Large intestine (tissue), 3 donors: Measurements from ENCODE around the gene SORCS2. TPM values are rescaled to one million over a fixed set of nuclear protein-coding genes. Genes with fewer than 3 reads are reported as not detected.

Experiments
- DNase-seq, 2 donors: peaks; one replicate each; pipeline versions ENCODE4 v3.0.0 to v3.0.0-alpha.2; 2013
- H3K27ac ChIP-seq: one replicate; pipeline ENCODE4 v1.5.1; 2013; ENCODE audit warnings: low read length
- H3K27me3 ChIP-seq: 2 replicates; pipeline ENCODE4 v1.6.1; 2013; ENCODE audit warnings: low read length; ENCODE audit not compliant: control insufficient read depth, insufficient read depth
- H3K36me3 ChIP-seq: 2 replicates; pipeline ENCODE4 v1.6.1; 2013; ENCODE audit warnings: low read length; ENCODE audit not compliant: control insufficient read depth, insufficient read depth
- H3K4me1 ChIP-seq: one replicate; pipeline ENCODE4 v1.6.1; 2013; ENCODE audit warnings: low read length; ENCODE audit not compliant: control insufficient read depth, insufficient read depth
- H3K4me3 ChIP-seq: one replicate; pipeline ENCODE4 v1.5.1; 2013; ENCODE audit warnings: low read length
- H3K9me3 ChIP-seq: one replicate; pipeline ENCODE4 v1.6.1; 2013; ENCODE audit warnings: mild to moderate bottlenecking, low read depth, low read length, moderate library complexity; ENCODE audit not compliant: control insufficient read depth
- WGBS: methylation state at CpG from one replicate; pipeline ENCODE4 v1.1.5; 2013; ENCODE audit warnings: low lambda C conversion rate; ENCODE audit not compliant: insufficient coverage; 5-methylcytosine and 5-hydroxymethylcytosine counted together
- polyA plus RNA-seq: library from polyadenylated mRNA; unstranded; fragments of 120-200 nt; gene quantifications from one replicate; pipeline ENCODE4 v1.2.1, GENCODE V29; 2013

SORCS2 gene
- polyA plus RNA-seq, 1 donor = 3.6 TPM

DNA sequence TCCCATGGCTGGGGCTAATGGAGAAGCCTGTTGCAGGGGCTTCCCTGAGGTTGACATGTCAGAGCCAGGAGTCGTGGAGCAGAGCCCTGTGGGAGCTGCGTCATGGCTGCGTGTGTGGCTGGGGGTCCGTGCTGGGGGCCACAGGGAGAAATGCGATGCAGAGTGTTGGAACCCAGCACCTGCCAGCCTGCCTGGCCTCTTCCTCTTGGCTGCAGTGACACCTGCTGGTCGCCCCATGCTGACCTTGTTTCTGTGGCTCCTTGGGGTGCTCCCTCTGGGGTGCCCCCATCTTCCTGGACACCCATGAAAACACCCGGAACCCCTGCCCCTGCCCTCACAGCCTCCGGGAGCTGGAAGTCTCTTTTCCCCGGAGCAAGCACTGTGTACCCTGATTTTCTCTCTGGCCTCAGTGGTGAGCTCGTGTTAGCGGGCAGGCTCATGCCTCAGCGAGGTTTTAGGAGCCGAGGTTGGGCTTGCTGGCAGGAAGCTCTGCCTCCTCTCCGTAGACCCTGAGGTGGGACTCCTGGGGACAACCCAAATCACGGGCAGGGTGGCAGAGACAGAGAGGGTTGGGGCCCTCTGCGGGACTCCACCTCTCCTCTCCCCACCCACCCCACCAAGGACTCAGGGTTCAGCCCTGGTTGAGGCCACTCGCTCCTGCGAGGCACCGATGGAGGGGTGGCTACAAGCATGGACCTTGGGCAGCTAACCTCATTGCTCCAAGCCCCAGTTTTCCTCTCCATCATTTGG is 103.7 kb downstream of the SORCS2 start:
- Histone ChIP-seq H3K27ac (no peak overlapping the region), H3K9me3 (no peaks in the 10 kb centered on the region), H3K4me3 (no peak overlapping the region), H3K4me1 (no peaks in the 10 kb centered on the region), H3K36me3 (no peaks in the 10 kb centered on the region), H3K27me3 (peaks cover 4% of the 10 kb centered on the region)
- DNase-seq = no peak
- WGBS = no CpG with 5 or more reads among the region's 19 CpGs

DNA sequence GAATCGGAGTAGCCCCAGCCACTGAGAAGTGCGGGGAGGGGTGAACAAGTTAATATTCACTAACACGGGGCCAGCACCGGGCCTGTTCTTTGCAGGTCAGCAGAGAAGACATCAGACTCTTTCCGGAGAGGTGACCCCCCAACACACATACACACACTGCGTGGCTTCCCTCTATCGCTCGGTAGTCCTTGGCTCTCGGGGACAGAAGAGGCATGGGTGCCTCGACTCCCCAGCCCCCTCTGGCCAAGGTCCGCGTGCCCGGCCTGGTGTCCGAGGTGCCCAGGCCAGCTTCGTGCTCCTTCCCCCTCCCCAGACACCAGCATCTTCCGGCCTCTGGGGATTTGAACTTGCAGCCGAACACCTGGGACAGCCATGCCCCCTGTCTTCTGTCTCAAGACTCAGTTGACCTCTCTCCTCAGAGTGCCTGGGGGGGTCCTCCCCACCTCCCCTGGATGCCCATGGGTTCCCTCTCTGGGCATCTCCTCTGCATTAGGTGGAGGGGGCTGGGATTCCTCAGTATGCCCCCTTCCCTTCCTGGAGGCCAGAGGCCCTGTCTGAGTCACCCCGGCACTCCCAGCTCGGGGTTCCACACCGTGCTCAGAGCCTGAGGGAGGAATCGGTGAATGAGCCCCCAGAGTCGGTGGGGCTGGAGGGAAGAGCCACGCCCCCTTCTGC is 104.5 kb downstream of the SORCS2 start:
- H3K27me3 ChIP-seq = peaks cover 4% of the 10 kb centered on the region
- no CpG with 5 or more reads among the region's 23 CpGs for WGBS
- no peak overlapping the region for H3K4me3 ChIP-seq
- H3K4me1 ChIP-seq = no peaks in the 10 kb centered on the region
- H3K36me3 ChIP-seq = no peaks in the 10 kb centered on the region
- no peak for DNase-seq
- H3K27ac ChIP-seq = no peak overlapping the region
- H3K9me3 ChIP-seq = no peaks in the 10 kb centered on the region

DNA sequence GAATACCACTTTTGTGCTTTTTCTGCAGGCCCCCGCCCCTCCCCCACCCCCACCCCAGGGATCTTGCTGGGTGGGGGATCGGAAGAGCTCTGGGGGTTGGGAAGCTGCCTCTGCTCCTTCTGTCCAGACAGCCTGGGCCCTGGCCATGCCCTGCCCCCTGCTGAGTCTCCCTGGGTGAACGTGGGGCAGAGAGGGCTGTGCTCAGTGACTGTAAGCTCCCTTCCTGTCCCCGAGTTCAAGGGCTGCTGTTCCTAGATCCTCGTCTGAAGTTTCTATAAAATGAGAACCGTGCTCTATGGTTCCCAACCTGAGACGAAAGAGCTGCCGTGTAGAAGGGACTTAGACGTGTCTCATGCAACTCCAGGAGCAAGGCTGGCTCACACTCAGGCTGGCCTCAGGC is 105.0 kb downstream of the SORCS2 start:
- H3K27me3 ChIP-seq = peaks cover 4% of the 10 kb centered on the region
- no peaks in the 10 kb centered on the region for H3K4me1 ChIP-seq
- no peaks in the 10 kb centered on the region for H3K36me3 ChIP-seq
- no peak overlapping the region for H3K27ac ChIP-seq
- DNase-seq = no peak
- no CpG with 5 or more reads among the region's 9 CpGs for WGBS
- H3K9me3 ChIP-seq = no peaks in the 10 kb centered on the region
- no peak overlapping the region for H3K4me3 ChIP-seq

DNA sequence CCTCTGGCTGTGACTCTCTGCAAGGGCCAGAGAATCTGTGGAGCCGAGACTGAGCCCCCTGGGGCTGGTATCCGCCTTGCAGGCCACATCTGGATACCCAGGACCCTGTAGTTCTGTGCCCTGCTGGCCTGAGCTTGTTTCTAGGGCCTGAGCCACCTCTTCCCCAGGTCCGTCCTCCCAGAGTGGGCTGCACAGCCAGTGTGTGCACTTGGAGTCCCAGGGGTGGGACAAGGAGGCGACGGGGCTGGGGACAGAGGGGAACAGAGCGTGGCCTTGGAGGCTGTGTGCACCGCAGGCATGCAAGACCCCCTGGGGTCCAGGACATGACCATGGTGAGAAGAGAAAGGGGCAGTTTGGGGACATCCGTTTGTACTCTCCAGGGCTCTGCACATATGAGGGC is 105.5 kb downstream of the SORCS2 start:
- Histone ChIP-seq H3K27me3 (peaks cover 4% of the 10 kb centered on the region), H3K36me3 (no peaks in the 10 kb centered on the region), H3K27ac (no peak overlapping the region), H3K4me3 (no peak overlapping the region), H3K4me1 (no peaks in the 10 kb centered on the region), H3K9me3 (no peaks in the 10 kb centered on the region)
- no peak for DNase-seq
- no CpG with 5 or more reads among the region's 8 CpGs for WGBS

DNA sequence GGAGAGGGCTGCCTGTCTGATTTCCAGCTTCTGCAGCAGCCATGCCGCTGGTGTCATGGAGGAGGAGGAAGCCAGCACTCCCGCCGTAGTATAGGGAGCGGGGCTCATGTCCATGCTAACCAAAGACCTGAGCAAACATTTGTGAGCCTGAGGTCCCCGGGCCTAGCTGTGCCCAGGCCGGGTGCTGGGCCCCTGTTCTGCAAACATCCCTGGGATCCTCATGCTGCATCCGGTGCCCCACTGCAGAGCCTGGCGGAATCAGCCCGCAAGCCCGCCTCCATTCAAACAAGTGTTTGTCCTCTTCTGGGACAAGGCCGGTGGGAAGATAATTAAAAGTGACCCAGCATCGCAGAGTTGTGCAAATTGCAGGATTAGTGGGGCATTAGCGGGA is 106.3 kb downstream of the SORCS2 start:
- WGBS = no CpG with 5 or more reads among the region's 13 CpGs
- H3K27me3 ChIP-seq = peaks cover 4% of the 10 kb centered on the region
- no peaks in the 10 kb centered on the region for H3K4me1 ChIP-seq
- H3K4me3 ChIP-seq = no peak overlapping the region
- no peaks in the 10 kb centered on the region for H3K9me3 ChIP-seq
- no peak for DNase-seq
- no peaks in the 10 kb centered on the region for H3K36me3 ChIP-seq
- H3K27ac ChIP-seq = no peak overlapping the region

DNA sequence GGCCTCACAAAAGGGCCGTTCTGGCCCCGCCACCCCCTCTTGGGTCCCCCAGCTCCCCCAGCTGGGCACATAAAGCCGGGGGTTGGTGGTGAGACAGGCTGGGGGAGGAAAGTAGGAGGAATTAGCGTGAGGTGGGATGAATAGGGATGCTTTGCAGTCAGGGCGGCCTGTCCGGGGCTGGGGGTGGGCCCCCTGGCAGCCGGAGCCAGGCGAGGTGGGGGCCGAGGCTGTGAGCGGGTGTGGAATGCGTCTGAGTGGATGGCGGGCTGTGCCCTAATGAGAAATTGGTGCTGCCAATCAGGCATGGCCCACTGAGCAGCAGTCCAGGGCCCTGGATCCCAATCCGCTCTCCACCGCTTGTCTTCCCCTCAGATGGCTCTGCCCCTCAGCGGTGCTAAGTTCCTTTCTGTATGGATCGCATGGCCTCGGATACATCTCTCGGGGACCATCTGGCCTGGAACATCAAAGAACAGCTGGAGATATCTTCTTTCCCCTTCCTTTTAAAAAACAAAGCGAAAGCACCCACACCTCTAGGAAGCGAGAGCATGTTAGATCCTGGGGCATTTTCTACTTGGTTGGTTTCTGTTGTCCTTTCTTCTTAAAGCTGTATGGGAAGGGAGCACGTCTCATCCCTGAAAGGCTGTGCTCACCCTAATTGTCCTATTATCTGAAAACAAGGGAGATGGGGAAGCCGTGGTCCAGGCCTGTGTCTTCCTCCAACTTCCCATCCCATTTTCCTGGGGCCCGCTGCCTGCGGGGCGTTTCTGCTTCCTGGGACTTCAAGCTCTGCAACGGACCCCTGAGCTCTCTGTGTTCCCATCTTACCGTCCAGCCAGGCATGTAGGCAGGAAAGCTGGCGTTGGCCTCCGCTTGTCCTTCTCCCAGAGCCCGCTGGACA is 106.9 kb downstream of the SORCS2 start:
- H3K9me3 ChIP-seq = no peaks in the 10 kb centered on the region
- H3K36me3 ChIP-seq = no peaks in the 10 kb centered on the region
- H3K27me3 ChIP-seq = peaks cover 4% of the 10 kb centered on the region
- no peak for DNase-seq
- H3K27ac ChIP-seq = no peak overlapping the region
- no CpG with 5 or more reads among the region's 30 CpGs for WGBS
- H3K4me3 ChIP-seq = no peak overlapping the region
- H3K4me1 ChIP-seq = no peaks in the 10 kb centered on the region

DNA sequence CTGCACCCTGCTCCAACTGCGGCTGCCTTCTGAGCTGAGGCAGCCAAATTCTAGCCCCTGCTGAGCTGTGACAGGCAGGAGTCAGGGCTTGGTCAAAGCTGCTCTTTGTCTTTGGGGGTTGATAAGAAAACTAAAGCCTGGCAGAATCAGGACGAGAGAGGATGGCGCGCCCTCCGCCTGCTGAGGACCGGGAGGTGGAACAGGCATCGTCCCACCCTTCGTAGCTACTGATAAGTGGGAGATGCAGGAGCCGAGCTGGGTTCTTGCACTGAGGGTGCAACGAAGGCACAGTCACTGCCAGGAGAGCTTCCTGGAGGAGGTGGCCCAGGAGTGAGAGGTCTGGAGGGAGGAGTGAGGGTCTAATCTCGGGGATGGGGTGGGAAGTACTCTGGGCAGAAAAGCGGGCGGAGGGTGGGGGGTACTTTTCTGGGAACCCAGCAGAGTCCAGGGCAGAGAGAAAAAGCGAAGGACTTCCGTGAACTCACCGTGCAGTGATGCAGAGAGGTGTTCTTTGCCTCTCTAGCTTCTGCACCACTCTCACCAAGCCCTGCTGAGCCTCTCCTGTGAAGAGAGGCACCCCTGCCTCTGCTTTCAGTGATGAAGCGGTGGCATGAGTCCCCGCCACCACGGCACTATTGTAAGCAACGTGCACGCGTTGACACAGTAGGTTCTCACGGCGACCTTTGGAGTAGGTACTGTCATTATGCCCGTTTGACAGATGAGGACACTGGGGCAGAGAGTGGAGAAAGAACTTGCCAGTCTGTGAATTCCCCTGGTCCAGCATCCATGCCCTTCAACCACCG is 107.8 kb downstream of the SORCS2 start:
- no CpG with 5 or more reads among the region's 26 CpGs for WGBS
- H3K4me3 ChIP-seq = no peak overlapping the region
- H3K27me3 ChIP-seq = peaks cover 4% of the 10 kb centered on the region
- H3K27ac ChIP-seq = no peak overlapping the region
- no peak for DNase-seq
- no peaks in the 10 kb centered on the region for H3K9me3 ChIP-seq
- no peaks in the 10 kb centered on the region for H3K36me3 ChIP-seq
- no peaks in the 10 kb centered on the region for H3K4me1 ChIP-seq

DNA sequence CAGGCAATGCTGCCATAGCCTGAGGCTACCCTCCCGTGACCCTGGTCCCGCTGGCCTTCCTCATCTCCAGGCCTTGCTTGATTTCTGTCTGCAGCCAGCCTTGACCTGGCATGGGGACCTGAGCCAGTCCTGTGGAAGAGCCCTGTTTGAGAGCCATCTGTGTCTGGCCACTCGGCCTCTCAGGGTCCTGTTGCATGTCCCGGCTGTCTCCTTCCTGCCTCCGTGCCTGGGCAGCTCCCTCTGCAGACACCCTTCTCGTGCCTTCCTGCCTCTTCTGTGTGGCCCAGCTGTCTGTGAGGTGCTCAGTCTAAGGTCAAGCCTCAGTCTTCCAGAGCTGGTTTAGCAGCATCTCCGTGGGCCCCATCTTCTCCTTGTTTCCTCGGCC is 108.4 kb downstream of the SORCS2 start:
- H3K36me3 ChIP-seq = no peaks in the 10 kb centered on the region
- H3K27ac ChIP-seq = no peak overlapping the region
- H3K4me3 ChIP-seq = no peak overlapping the region
- no peak for DNase-seq
- no peaks in the 10 kb centered on the region for H3K9me3 ChIP-seq
- H3K4me1 ChIP-seq = no peaks in the 10 kb centered on the region
- WGBS = no CpG with 5 or more reads among the region's 8 CpGs
- peaks cover 4% of the 10 kb centered on the region for H3K27me3 ChIP-seq

DNA sequence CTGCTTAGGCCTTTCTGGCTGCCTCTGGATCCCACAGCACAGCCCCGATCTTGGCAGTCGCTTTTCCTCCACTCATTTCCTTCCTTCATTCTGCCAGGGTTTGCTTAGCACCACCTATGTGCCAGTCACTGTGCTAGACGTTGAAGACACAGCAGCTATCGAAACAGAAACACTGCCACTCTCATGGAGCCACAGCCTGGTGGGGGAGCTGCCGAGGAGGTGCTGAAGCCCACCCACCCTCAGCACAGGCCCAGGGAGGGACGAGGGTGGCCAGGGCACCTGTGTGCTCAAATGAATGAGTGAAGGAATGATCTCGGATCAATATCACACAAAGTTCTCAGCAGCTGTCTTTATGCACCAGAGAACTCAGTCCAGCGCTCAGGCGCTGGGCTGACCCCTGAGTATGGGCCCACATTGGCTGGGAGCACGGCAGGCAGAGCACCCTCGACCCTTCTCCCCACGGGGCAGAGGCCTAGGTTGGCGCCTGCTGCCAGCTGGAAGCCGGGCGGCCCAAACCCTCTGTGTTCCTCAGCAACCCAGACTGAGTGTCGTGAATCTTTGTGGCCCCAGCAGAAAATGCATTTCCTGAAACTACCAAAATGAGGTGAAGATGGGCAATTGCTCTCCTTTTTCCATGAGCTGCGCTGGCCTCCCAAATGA is 108.9 kb downstream of the SORCS2 start:
- Histone ChIP-seq H3K36me3 (no peaks in the 10 kb centered on the region), H3K4me3 (no peak overlapping the region), H3K27me3 (peaks cover 4% of the 10 kb centered on the region), H3K9me3 (no peaks in the 10 kb centered on the region), H3K27ac (no peak overlapping the region), H3K4me1 (no peaks in the 10 kb centered on the region)
- no peak for DNase-seq
- no CpG with 5 or more reads among the region's 17 CpGs for WGBS
